ENCODE data around the gene SUSD5.

The SUSD5 gene

GRCh38 chr3:33218446-33219174 is at the start of gene SUSD5:
Gene SUSD5 (minus strand): TSS chr3:33218810. CDS start chr3:33218797, 13 bp downstream.
- no peak for DNase-seq (ENCODE audit: low read depth in 2 of 2)

DNA sequence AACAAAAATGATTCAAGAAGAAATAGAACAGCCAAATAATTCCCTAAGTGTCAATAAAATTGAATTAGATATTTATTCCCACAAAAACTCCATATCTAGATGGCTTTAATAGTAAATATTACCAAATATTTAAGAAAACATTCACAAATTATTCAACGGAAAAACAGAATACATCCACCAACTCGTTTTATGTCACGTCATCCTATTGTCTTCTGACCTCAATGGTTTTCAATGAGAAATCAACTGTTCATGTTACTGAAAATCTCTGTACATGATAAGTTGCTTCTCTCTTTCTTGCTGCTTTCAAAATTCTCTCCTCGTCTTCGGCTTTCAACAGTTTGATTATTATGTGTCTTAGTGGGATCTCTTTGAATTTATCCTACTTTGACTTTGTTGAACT is 41.5 kb upstream of the SUSD5 start:
- no peak for DNase-seq (ENCODE audit: low read depth in 2 of 2)

- no peak for DNase-seq (ENCODE audit: low read depth in 2 of 2)
Observed at GRCh38 chr3:33256249-33256648, 37.6 kb upstream of the SUSD5 start.

- no peak for DNase-seq (ENCODE audit: low read depth in 2 of 2)
Observed at GRCh38 chr3:33250712-33251111, 32.1 kb upstream of the SUSD5 start.

DNA sequence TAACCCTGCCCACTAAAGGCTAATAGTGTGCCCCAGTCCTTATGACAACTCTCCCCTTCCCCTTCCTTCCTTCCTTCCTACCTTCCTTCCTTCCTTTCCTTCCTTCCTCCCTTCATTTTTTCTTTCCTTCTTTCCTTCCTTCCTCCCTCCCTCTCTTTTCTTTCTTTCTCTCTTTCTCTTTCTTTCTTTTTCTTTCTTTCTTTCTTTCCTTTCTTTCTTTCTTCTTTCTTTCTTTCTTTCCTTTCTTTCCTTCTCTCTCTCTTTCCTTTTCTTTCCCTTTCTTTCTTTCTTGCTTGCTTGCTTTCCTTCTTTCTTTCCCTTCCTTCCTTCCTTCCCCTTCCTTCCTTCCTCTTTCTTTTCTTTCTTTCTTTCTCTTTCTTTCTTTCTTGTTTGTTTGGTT is 28.2 kb upstream of the SUSD5 start:
- DNase-seq (ENCODE audit: low read depth in 2 of 2), result no peak

DNA sequence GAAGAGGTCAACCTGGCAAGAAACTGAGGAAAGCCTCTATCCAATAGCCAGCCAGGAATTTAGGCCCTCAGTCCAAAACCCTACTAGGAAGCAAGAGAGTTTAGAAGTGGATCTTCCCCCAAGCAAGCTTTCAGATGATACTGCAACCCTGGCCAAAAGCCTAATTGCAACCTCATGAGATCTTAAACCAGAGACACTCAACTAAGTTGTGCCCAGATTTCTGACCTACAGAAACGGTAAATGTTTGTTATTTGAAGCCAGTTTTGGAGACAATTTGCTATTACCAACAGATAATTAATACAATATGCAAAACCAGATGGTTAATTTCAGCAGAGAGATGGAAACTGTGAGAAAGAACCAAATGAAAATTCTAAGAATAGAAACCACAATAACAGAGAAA is 21.7 kb upstream of the SUSD5 start:
- DNase-seq (ENCODE audit: low read depth in 2 of 2), result no peak

- no peak for DNase-seq (ENCODE audit: low read depth in 2 of 2)
Observed at GRCh38 chr3:33238923-33239322, 20.3 kb upstream of the SUSD5 start.

DNA sequence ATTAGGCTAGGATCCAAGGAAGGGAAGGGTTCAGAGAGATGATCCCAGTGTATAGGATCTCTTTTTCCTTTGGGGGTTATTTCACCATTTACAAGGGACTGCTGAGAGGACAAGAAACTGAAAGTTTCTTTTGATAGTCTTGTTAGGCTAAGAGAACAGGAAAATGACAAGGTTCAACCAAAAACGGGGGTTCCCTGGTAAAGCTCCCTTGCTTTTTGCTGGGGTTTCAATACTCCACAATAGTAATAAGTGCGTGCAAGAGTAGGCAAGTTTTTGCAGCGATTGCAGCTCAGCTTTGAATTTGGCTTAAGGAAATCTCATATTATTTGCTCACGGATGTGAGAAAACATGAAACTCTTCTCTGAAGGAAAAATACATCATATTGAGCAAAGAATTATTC is 18.8 kb upstream of the SUSD5 start:
- DNase-seq (ENCODE audit: low read depth in 2 of 2), result no peak

- no peak for DNase-seq (ENCODE audit: low read depth in 2 of 2)
Observed at GRCh38 chr3:33236005-33236404, 17.4 kb upstream of the SUSD5 start.

DNA sequence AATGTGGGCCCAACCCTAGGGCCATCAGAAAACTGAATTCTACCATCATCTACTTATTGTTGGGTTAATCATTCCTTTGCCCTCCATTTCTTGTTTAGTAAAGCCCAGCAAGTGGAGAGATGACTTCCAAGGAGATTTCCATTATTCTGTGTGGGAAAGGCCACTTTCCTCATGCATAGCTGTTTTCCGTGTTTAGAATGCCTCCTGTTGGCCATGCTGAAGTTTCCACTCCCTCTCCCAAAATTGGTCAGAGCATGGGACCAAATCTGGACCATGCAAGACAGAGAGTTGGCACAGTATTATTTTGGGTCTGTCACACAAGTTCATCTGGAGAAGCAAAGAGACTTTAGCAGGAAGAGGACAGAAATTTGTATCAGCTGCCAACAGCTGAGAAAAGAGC is 15.3 kb upstream of the SUSD5 start:
- no peak for DNase-seq (ENCODE audit: low read depth in 2 of 2)

GRCh38 chr3:33231756-33232465 is 13.3 kb upstream of the SUSD5 start:
- DNase-seq (ENCODE audit: low read depth in 2 of 2), result no peak

GRCh38 chr3:33229947-33230346 is 11.3 kb upstream of the SUSD5 start:
- no peak for DNase-seq (ENCODE audit: low read depth in 2 of 2)

DNA sequence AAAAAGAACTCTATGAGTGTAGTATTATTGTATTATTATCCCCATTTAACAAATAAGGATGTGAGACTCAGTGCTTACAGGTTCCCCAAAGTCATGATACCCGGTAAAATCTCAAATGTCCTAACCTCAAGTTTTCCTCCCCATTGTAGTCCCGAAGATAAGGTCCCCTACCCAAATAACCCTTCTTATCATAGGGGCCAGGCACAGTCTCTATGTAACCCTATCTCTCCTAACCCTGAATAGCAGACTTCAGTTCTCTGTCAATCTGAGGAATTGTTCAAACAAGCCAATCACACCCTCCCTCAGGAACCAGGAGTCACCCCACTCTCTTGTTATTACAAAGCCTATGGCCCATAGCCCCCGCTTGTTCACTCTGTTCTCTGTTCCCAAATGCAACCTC is 10.5 kb upstream of the SUSD5 start:
- DNase-seq (ENCODE audit: low read depth in 2 of 2), result no peak

DNA sequence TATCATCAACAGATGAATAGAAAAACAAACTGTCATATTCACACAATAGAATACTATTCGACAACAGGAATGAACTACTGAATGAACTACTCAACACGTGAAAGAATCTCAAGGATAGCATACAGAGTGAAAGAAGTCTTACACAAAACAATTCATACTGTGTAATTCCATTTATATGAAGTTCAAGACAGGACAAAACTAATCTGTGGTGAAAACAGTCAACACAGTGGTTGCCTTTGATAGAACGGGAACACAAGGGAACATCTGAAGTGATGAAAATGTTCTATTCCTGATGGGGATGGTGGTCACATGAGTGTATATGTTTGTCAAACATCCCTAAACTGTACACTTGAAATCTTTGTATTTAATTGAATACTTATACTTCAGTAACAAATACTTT is 2.6 kb upstream of the SUSD5 start:
- DNase-seq (ENCODE audit: low read depth in 2 of 2), result no peak

GRCh38 chr3:33219175-33219487 is 521 bp upstream of the SUSD5 start:
- DNase-seq (ENCODE audit: low read depth in 2 of 2), result no peak

DNA sequence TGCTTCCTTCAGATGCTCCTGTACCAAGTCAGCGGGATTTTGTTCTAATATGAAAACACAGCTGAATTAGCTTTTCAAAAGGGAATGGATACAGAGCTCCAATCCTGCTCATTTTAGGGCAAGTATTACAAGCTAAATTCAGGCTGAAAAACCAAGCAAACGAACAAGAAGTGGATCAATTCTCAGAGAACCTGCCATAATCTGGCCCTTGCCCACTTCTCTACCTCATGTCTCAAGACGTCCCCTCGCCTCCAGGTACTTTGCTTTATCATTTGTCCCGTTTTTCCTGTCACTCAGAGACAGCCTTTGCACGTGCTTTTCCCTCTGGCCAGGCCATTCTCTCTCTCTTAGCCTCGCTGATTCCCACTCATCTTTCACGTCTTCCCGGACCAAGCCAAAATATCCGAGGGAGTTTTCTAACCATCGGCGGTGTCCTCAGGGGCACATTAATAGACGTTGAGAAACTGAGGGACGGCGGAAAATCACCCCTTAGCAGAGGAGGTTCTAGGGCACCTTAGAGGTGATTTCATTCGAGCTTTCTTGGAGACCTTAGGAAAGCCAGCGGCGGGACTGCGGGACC is 654 bp downstream of the SUSD5 start:
- DNase-seq (ENCODE audit: low read depth in 2 of 2), result no peak

- DNase-seq (ENCODE audit: low read depth in 2 of 2), result no peak
Observed at GRCh38 chr3:33215739-33216138, 2.9 kb downstream of the SUSD5 start.

GRCh38 chr3:33212406-33212805 is 6.2 kb downstream of the SUSD5 start:
- DNase-seq (ENCODE audit: low read depth in 2 of 2), result no peak

DNA sequence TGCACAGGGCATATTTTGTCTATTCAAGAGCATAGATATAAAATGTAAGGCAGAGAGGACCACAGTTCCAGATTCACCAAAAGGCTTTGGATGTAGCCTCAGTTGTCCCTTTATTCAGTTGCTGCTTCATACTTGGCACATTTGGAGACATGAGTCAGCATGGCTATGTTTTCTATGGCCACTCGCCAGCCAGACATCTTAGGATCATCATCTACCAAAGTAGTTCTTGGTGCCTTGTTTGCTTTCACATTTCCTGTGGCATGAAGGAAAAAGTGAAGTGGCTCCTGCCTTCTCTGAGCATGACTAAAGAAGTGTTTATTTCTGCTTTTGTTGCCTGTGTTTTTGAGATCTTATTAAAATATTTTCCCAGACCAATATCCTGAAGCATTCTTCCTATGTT is 7.2 kb downstream of the SUSD5 start:
- no peak for DNase-seq (ENCODE audit: low read depth in 2 of 2)

DNA sequence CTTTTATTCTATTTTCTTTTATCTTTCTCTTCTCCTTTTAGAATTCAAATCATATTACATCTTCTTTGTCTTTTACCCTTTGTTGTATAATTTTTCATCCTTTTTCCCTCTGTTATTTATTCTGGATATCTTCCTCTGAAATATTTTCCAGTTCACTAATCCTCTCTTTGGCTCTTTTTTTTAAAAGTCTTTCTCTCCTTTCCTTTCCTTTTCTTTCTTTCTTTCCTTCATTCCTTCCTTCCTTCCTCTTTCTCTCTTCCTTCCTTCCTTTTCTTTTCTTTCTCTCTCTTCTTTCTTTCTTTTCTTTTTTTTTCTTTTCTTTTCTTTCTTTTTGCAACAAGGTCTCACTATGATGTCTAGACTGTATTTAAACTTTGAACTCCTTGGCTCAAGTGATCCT is 9.3 kb downstream of the SUSD5 start:
- DNase-seq (ENCODE audit: low read depth in 2 of 2), result no peak

- no peak for DNase-seq (ENCODE audit: low read depth in 2 of 2)
Observed at GRCh38 chr3:33202711-33203457, 15.7 kb downstream of the SUSD5 start.

GRCh38 chr3:33201195-33201594 is 17.4 kb downstream of the SUSD5 start:
- DNase-seq (ENCODE audit: low read depth in 2 of 2), result no peak

DNA sequence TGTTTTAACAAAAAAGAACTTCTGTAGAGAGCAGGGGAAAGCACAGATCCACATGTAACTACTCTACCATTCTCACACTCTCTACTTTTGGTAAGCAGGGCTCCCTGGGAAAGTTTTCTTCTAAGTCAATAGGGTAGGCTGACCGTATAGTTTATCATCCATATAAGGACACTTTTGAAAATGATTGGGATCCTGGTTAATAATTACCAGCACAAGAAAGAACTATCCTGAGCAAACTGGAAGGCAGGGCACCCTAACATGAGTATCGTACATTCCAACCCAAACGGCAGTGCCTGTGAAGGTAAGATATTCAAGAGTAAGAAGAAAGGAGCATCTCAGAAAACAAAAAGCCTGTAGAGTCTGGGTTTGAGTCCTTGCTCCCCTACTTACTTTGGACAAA is 22.1 kb downstream of the SUSD5 start:
- no peak for DNase-seq (ENCODE audit: low read depth in 2 of 2)
